Hypothalamus (tissue), 51 donors: ENCODE data around the gene IQGAP2.
A peak's percentile ranks its signal among the peaks of the same experiment; 100 is the strongest.

ENCODE experiments used
- DNase-seq, 51 donors: peaks; one replicate each; lab custom pipeline; 2025; lab: John Stamatoyannopoulos, UW

Gene IQGAP2

GRCh38 chr5:76384189-76384588, 18.9 kb upstream of the IQGAP2 start:
- no peak for DNase-seq

GRCh38 chr5:76384705-76385104, 18.4 kb upstream of the IQGAP2 start:
- no peak for DNase-seq

GRCh38 chr5:76385540-76385939, 17.5 kb upstream of the IQGAP2 start:
- no peak for DNase-seq

GRCh38 chr5:76386360-76386759, 16.7 kb upstream of the IQGAP2 start:
- no peak for DNase-seq

GRCh38 chr5:76388236-76388635, 14.8 kb upstream of the IQGAP2 start:
- DNase-seq: no peak

- DNase-seq: no peak
Observed at GRCh38 chr5:76388791-76389512, 14.1 kb upstream of the IQGAP2 start.

- DNase-seq: no peak
Observed at GRCh38 chr5:76389513-76390154, 13.5 kb upstream of the IQGAP2 start.

- DNase-seq: no peak
Observed at GRCh38 chr5:76391014-76391413, 12.1 kb upstream of the IQGAP2 start.

GRCh38 chr5:76393035-76393680, 9.9 kb upstream of the IQGAP2 start:
- no peak for DNase-seq

GRCh38 chr5:76397200-76397599, 5.9 kb upstream of the IQGAP2 start:
- no peak for DNase-seq

GRCh38 chr5:76399268-76399667, 3.8 kb upstream of the IQGAP2 start:
- DNase-seq: no peak

- DNase-seq: no peak
Observed at GRCh38 chr5:76400466-76400865, 2.6 kb upstream of the IQGAP2 start.

- DNase-seq: no peak
Observed at GRCh38 chr5:76401801-76402250, 1.3 kb upstream of the IQGAP2 start.

- peak in 3 of 51 donors; percentile 5 to 17 (median 6) for DNase-seq
Observed at GRCh38 chr5:76402251-76402885, 717 bp upstream of the IQGAP2 start.

GRCh38 chr5:76403766-76404222, 709 bp downstream of the IQGAP2 start:
- DNase-seq: peak in 2 of 51 donors; percentile 3 to 8

GRCh38 chr5:76404223-76405211, 1.4 kb downstream of the IQGAP2 start:
- DNase-seq: no peak

GRCh38 chr5:76406014-76406413, 2.9 kb downstream of the IQGAP2 start:
- no peak for DNase-seq

- no peak for DNase-seq
Observed at GRCh38 chr5:76406673-76407072, 3.6 kb downstream of the IQGAP2 start.

- DNase-seq: no peak
Observed at GRCh38 chr5:76408104-76408654, 5.1 kb downstream of the IQGAP2 start.

- no peak for DNase-seq
Observed at GRCh38 chr5:76412511-76412910, 9.4 kb downstream of the IQGAP2 start.
